Smooth muscle cell (in vitro differentiated cells): ENCODE results near the gene RTBDN. TPM values are rescaled to one million over a fixed set of nuclear protein-coding genes. Genes with fewer than 3 reads are reported as not detected.
A peak's percentile ranks its signal among the peaks of the same experiment; 100 is the strongest.

Source experiments
- DNase-seq: peaks from one replicate; lab custom pipeline; 2025; ENCODE audit not compliant: unreplicated experiment; lab: John Stamatoyannopoulos, UW
- H2AFZ ChIP-seq: fragments of 200-600 bp; sonication (generic); 2 replicates; pipeline ENCODE4 v1.6.0; 2016; ENCODE audit warnings: antibody characterized with exemption, low read depth, mild to moderate bottlenecking
- H3F3A ChIP-seq: fragments of 200-600 bp; sonication (generic); 2 replicates; pipeline ENCODE4 v1.6.0; 2017; ENCODE audit warnings: antibody characterized with exemption, low read depth
- H3K27ac ChIP-seq: fragments of 200-600 bp; sonication (generic); 2 replicates; pipeline ENCODE4 v1.5.1; 2016; ENCODE audit warnings: low read depth, mild to moderate bottlenecking
- H3K27me3 ChIP-seq: fragments of 200-600 bp; sonication (generic); 2 replicates; pipeline ENCODE4 v1.6.1; 2016; ENCODE audit warnings: low read depth, mild to moderate bottlenecking
- H3K36me3 ChIP-seq: fragments of 200-600 bp; sonication (generic); 2 replicates; pipeline ENCODE4 v1.5.1; 2016; ENCODE audit warnings: low read depth
- H3K4me1 ChIP-seq: fragments of 200-600 bp; sonication (generic); 2 replicates; pipeline ENCODE4 v1.5.1; 2016; ENCODE audit warnings: low read depth
- H3K4me2 ChIP-seq: fragments of 200-600 bp; sonication (generic); 2 replicates; pipeline ENCODE4 v1.6.0; 2016; ENCODE audit warnings: mild to moderate bottlenecking
- H3K4me3 ChIP-seq: fragments of 200-600 bp; sonication (generic); 2 replicates; pipeline ENCODE4 v1.5.1; 2016; ENCODE audit warnings: mild to moderate bottlenecking
- H3K79me2 ChIP-seq: fragments of 200-600 bp; sonication (generic); 2 replicates; pipeline ENCODE4 v1.6.0; 2016; ENCODE audit warnings: low read depth, mild to moderate bottlenecking
- H3K9ac ChIP-seq: fragments of 200-600 bp; sonication (generic); 2 replicates; pipeline ENCODE4 v1.6.0; 2016; ENCODE audit warnings: low read depth
- H3K9me3 ChIP-seq: fragments of 200-600 bp; sonication (generic); replicated peaks from 2 replicates; pipeline ENCODE4 v1.5.1; 2016; ENCODE audit warnings: low read depth
- H4K20me1 ChIP-seq: fragments of 200-600 bp; sonication (generic); 2 replicates; pipeline ENCODE4 v1.6.0; 2016; ENCODE audit warnings: low read depth
- WGBS: methylation state at CpG from one replicate; pipeline ENCODE4 v1.1.7; 2016; ENCODE audit warnings: low lambda C conversion rate; 5-methylcytosine and 5-hydroxymethylcytosine counted together
- polyA plus RNA-seq: library from polyadenylated mRNA; unstranded; fragments of >200 nt; fragmentation: Nextera tagmentation; extraction: Ambion mirVana; gene quantifications from 2 replicates; pipeline ENCODE4 v1.2.1, GENCODE V29; 2016
- total RNA-seq: library from RNA; depleted of rRNA; stranded (reverse); fragments of >200 nt; gene quantifications from 2 replicates; pipeline ENCODE4 v1.2.3, GENCODE V29; 2014
- TF ChIP-seq, protein P1 (sequence below): fragments of 200-600 bp; sonication (generic); IDR thresholded peaks from 2 replicates; pipeline ENCODE4 v1.5.1; 2017; ENCODE audit warnings: borderline replicate concordance, mild to moderate bottlenecking, antibody characterized with exemption; ENCODE audit not compliant: insufficient read depth, poor library complexity, severe bottlenecking

RTBDN gene
- total and polyA plus RNA-seq, 2 experiments from 2014 or later: 1.7 TPM; not detected in 1

DNA sequence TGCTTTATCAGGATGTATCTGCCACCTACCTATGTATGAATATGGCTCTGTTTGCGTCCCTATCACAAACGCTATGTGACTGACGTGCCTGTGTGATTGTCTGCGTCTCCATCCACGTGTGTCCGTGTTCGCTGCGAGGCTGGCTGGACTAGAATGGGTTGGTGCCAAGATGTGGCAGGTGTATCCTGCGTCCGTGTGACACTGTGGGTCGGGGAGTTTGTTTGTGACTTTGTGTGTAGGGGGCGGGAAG lies 52.3 kb downstream of the RTBDN start:
- TF ChIP-seq, protein P1, sequence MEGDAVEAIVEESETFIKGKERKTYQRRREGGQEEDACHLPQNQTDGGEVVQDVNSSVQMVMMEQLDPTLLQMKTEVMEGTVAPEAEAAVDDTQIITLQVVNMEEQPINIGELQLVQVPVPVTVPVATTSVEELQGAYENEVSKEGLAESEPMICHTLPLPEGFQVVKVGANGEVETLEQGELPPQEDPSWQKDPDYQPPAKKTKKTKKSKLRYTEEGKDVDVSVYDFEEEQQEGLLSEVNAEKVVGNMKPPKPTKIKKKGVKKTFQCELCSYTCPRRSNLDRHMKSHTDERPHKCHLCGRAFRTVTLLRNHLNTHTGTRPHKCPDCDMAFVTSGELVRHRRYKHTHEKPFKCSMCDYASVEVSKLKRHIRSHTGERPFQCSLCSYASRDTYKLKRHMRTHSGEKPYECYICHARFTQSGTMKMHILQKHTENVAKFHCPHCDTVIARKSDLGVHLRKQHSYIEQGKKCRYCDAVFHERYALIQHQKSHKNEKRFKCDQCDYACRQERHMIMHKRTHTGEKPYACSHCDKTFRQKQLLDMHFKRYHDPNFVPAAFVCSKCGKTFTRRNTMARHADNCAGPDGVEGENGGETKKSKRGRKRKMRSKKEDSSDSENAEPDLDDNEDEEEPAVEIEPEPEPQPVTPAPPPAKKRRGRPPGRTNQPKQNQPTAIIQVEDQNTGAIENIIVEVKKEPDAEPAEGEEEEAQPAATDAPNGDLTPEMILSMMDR: no peak
- H3K27me3 ChIP-seq: no peaks in the 10 kb centered on the region
- no peaks in the 10 kb centered on the region for H3K9me3 ChIP-seq
- no peaks in the 10 kb centered on the region for H3K36me3 ChIP-seq
- no peaks in the 10 kb centered on the region for H3K79me2 ChIP-seq
- DNase-seq: no peak
- H3K9ac ChIP-seq: peak overlapping the region; percentile 91
- H4K20me1 ChIP-seq: no peaks in the 10 kb centered on the region
- no peak overlapping the region for H2AFZ ChIP-seq
- peak overlapping the region; percentile 92 for H3K4me2 ChIP-seq
- H3F3A ChIP-seq: peaks cover 50% of the 10 kb centered on the region
- peak overlapping the region; percentile 56 for H3K4me3 ChIP-seq
- WGBS: 32% methylated on average over 11 of the region's 12 CpGs
- peaks cover 26% of the 10 kb centered on the region for H3K4me1 ChIP-seq
- H3K27ac ChIP-seq: peak overlapping the region; percentile 96

- Histone ChIP-seq H3K27me3 (no peaks in the 10 kb centered on the region), H3K36me3 (no peaks in the 10 kb centered on the region), H3K4me2 (peak overlapping the region; percentile 89), H4K20me1 (no peaks in the 10 kb centered on the region), H3K79me2 (peaks cover 6% of the 10 kb centered on the region), H3K4me3 (peak overlapping the region; percentile 61), H3K4me1 (peaks cover 32% of the 10 kb centered on the region), H3F3A (peaks cover 42% of the 10 kb centered on the region), H3K9me3 (no peaks in the 10 kb centered on the region), H3K27ac (peak overlapping the region; percentile 93), H3K9ac (peak overlapping the region; percentile 67), H2AFZ (no peak overlapping the region)
- TF ChIP-seq, protein P1: no peak
- WGBS: 48% methylated on average over 15 of the region's 15 CpGs
- peak; percentile 50 for DNase-seq
Observed at GRCh38 chr19:12779162-12779993, 55.0 kb downstream of the RTBDN start.

- Histone ChIP-seq H3K27ac (peak overlapping the region; percentile 93), H3K9me3 (no peaks in the 10 kb centered on the region), H3K4me2 (peak overlapping the region; percentile 89), H3K36me3 (no peaks in the 10 kb centered on the region), H3K4me1 (peaks cover 29% of the 10 kb centered on the region), H3F3A (peaks cover 42% of the 10 kb centered on the region), H3K4me3 (peak overlapping the region; percentile 61), H3K27me3 (no peaks in the 10 kb centered on the region), H4K20me1 (no peaks in the 10 kb centered on the region), H3K79me2 (peaks cover 6% of the 10 kb centered on the region), H2AFZ (no peak overlapping the region), H3K9ac (peak overlapping the region; percentile 67)
- WGBS: 24% methylated on average over 6 of the region's 6 CpGs
- TF ChIP-seq, protein P1: no peak
- DNase-seq: no peak
Observed at GRCh38 chr19:12778905-12779161, 55.5 kb downstream of the RTBDN start.
